ENCODE measurements around the gene MCHR2.

Gene MCHR2

GRCh38 chr6:99901596-99902384 lies 92.2 kb downstream of the MCHR2 start:
- no peak for DNase-seq

- no peak for DNase-seq
Measured at GRCh38 chr6:99894815-99895214, 99.2 kb downstream of the MCHR2 start.

- no peak for DNase-seq
Measured at GRCh38 chr6:99887066-99887465, 107.0 kb downstream of the MCHR2 start.

GRCh38 chr6:99885051-99885450 lies 109.0 kb downstream of the MCHR2 start:
- DNase-seq, result no peak

GRCh38 chr6:99882128-99882702 lies 111.8 kb downstream of the MCHR2 start:
- no peak for DNase-seq

- DNase-seq, result no peak
Measured at GRCh38 chr6:99879431-99879830, 114.6 kb downstream of the MCHR2 start.

GRCh38 chr6:99875068-99875467 lies 119.0 kb downstream of the MCHR2 start:
- no peak for DNase-seq

- no peak for DNase-seq
Measured at GRCh38 chr6:99873084-99873483, 120.9 kb downstream of the MCHR2 start.

- no peak for DNase-seq
Measured at GRCh38 chr6:99871641-99872040, 122.4 kb downstream of the MCHR2 start.
